ENCODE results near the gene DNTTIP2. TPM values are rescaled to one million over a fixed set of nuclear protein-coding genes. Genes with fewer than 3 reads are reported as not detected.
A peak's percentile ranks its signal among the peaks of the same experiment; 100 is the strongest.

The DNTTIP2 gene
- total RNA-seq, 1 donor from 2014 or later, result 55.3 TPM

GRCh38 chr1:93820554-93821422, 58.2 kb downstream of the DNTTIP2 start:
- DNase-seq (ENCODE audit: low read depth) (peak; percentile 42), FAIRE-seq (peak; percentile 49)
- H3K4me2 ChIP-seq (ENCODE audit: low read length), result peak overlapping the region; percentile 19
- H2AFZ ChIP-seq (ENCODE audit: low read depth, low read length), result no peak overlapping the region
- no peak overlapping the region for H3K4me3 ChIP-seq (ENCODE audit: insufficient read depth, low read depth, low read length)
- peaks cover 20% of the 10 kb centered on the region for H3K4me1 ChIP-seq (ENCODE audit: insufficient read depth, low read length)
- Mint-ChIP-seq H3K27me3 (ENCODE audit: low read depth, unreplicated experiment) (no peaks in the 10 kb centered on the region), H3K9me3 (ENCODE audit: unreplicated experiment) (no peaks in the 10 kb centered on the region), H3K36me3 (ENCODE audit: low read depth, unreplicated experiment) (no peaks in the 10 kb centered on the region), H3K4me3 (ENCODE audit: unreplicated experiment) (no peak overlapping the region), H3K27ac (ENCODE audit: unreplicated experiment) (no peak overlapping the region), H3K4me1 (ENCODE audit: low read depth, unreplicated experiment) (peaks cover 35% of the 10 kb centered on the region)
- TF ChIP-seq CTCF (IDR thresholded peaks at IDR 0.05; ENCODE audit: insufficient read depth, low read depth, low read length) (no peak), EZH2 (IDR thresholded peaks at IDR 0.05; ENCODE audit: insufficient read depth, low read length) (no peak)
- H3K27ac ChIP-seq (ENCODE audit: low read depth, low read length), result peak overlapping the region; percentile 30
- H3K79me2 ChIP-seq (ENCODE audit: insufficient read depth, low read length), result no peaks in the 10 kb centered on the region
- no peaks in the 10 kb centered on the region for H3K36me3 ChIP-seq (ENCODE audit: insufficient read depth, low read length)
- H4K20me1 ChIP-seq (ENCODE audit: insufficient read depth, low read length), result no peaks in the 10 kb centered on the region
- H3K27me3 ChIP-seq (ENCODE audit: insufficient read depth, low read length), result no peaks in the 10 kb centered on the region
- H3K9me3 ChIP-seq (ENCODE audit: insufficient read depth, low read depth, low read length), result no peaks in the 10 kb centered on the region
- no peak overlapping the region for H3K9ac ChIP-seq (ENCODE audit: low read length)

- FAIRE-seq, result no peak
- H3K79me2 ChIP-seq (ENCODE audit: insufficient read depth, low read length), result no peaks in the 10 kb centered on the region
- H3K9me3 ChIP-seq (ENCODE audit: insufficient read depth, low read depth, low read length), result no peaks in the 10 kb centered on the region
- H3K9me3 Mint-ChIP-seq (ENCODE audit: unreplicated experiment), result no peaks in the 10 kb centered on the region
- H3K4me3 Mint-ChIP-seq (ENCODE audit: unreplicated experiment), result no peak overlapping the region
- H3K27ac Mint-ChIP-seq (ENCODE audit: unreplicated experiment), result no peak overlapping the region
- no peak for DNase-seq (ENCODE audit: low read depth)
- H2AFZ ChIP-seq (ENCODE audit: low read depth, low read length), result no peak overlapping the region
- no peaks in the 10 kb centered on the region for H4K20me1 ChIP-seq (ENCODE audit: insufficient read depth, low read length)
- TF ChIP-seq CTCF (IDR thresholded peaks at IDR 0.05; ENCODE audit: insufficient read depth, low read depth, low read length) (no peak), EZH2 (IDR thresholded peaks at IDR 0.05; ENCODE audit: insufficient read depth, low read length) (no peak)
- no peak overlapping the region for H3K27ac ChIP-seq (ENCODE audit: low read depth, low read length)
- peaks cover 40% of the 10 kb centered on the region for H3K4me1 ChIP-seq (ENCODE audit: insufficient read depth, low read length)
- H3K9ac ChIP-seq (ENCODE audit: low read length), result no peak overlapping the region
- peaks cover 57% of the 10 kb centered on the region for H3K4me1 Mint-ChIP-seq (ENCODE audit: low read depth, unreplicated experiment)
- H3K27me3 Mint-ChIP-seq (ENCODE audit: low read depth, unreplicated experiment), result no peaks in the 10 kb centered on the region
- H3K36me3 Mint-ChIP-seq (ENCODE audit: low read depth, unreplicated experiment), result no peaks in the 10 kb centered on the region
- no peaks in the 10 kb centered on the region for H3K27me3 ChIP-seq (ENCODE audit: insufficient read depth, low read length)
- H3K36me3 ChIP-seq (ENCODE audit: insufficient read depth, low read length), result no peaks in the 10 kb centered on the region
- no peak overlapping the region for H3K4me2 ChIP-seq (ENCODE audit: low read length)
- no peak overlapping the region for H3K4me3 ChIP-seq (ENCODE audit: insufficient read depth, low read depth, low read length)
These were observed 60.4 kb downstream of the DNTTIP2 start for GRCh38 chr1:93818570-93818959.
